GM12875 (cell line): ENCODE measurements around the gene EEF2.
"Not testable (repeated sequence)": the region's sequence is repeated elsewhere in the genome, so short reads cannot be mapped to it uniquely, and the experiment has no call there.

ENCODE experiments used
- H3K4me3 ChIP-seq: one replicate; pipeline ENCODE4 v1.5.1; 2011; ENCODE audit warnings: low read depth, low read length, control low read depth
- TF ChIP-seq, protein P1 (sequence below): IDR thresholded peaks from 2 replicates; pipeline ENCODE4 v1.5.1; 2011; ENCODE audit warnings: low read depth, mild to moderate bottlenecking, control low read depth, inconsistent platforms, low read length, moderate library complexity, borderline replicate concordance; ENCODE audit not compliant: insufficient read depth

The EEF2 gene

DNA sequence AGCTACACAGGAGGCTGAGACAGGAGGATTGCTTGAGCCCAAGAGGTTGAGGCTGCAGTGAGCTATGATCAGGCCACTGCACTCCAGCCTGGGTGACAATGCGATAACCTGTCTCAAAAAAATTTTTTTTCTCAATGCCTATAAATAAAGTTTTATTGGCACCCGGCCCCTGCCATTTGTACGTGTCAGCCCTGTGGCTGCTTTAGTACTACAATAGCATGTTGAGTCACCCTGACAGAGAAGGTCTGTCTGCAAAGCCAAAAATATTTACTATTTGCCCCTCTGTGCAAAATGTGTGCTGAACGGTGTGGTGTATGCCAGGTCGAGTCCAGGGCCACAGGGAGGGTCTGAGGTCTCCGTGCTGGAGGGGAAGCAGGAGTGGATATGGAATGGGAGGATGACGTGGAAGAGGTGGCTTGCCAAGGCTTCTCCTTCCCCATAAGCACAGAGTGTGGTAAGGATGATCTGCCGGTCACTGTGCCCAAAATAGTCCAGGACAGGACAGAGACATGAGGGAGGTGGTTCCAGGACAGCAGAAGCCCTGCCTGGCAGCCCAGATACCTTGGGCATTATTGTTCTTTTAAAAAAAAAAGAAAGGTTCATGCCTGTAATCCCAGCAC is 42.4 kb downstream of the EEF2 start:
- H3K4me3 ChIP-seq, result no peak overlapping the region
- TF ChIP-seq, protein P1, sequence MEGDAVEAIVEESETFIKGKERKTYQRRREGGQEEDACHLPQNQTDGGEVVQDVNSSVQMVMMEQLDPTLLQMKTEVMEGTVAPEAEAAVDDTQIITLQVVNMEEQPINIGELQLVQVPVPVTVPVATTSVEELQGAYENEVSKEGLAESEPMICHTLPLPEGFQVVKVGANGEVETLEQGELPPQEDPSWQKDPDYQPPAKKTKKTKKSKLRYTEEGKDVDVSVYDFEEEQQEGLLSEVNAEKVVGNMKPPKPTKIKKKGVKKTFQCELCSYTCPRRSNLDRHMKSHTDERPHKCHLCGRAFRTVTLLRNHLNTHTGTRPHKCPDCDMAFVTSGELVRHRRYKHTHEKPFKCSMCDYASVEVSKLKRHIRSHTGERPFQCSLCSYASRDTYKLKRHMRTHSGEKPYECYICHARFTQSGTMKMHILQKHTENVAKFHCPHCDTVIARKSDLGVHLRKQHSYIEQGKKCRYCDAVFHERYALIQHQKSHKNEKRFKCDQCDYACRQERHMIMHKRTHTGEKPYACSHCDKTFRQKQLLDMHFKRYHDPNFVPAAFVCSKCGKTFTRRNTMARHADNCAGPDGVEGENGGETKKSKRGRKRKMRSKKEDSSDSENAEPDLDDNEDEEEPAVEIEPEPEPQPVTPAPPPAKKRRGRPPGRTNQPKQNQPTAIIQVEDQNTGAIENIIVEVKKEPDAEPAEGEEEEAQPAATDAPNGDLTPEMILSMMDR, result no peak

DNA sequence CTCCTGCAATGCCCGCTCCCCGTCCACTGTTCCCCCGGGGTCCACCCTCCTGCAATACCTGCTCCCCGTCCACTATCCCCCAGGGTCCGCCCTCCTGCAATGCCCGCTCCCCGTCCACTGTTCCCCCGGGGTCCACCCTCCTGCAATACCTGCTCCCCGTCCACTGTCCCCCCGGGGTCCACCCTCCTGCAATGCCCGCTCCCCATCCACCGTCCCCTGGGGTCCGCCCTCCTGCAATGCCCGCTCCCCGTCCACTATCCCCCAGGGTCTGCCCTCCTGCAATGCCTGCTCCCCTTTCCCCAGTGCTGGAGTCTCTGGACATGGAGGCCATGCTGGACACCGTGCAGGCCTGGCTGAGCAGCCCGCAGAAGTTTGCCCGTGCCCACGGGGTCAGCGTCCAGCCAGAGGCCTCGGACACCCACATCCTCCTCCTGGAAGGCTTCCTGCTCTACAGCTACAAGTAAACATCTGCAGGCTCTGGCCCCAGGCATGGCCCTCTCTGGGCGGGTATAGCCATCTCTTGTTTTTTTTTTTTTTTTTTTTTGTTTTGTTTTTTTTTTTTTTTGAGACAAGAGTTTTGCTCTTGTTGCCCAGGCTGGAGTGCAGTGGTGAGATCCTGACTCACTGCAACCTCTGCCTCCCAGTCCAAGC is 46.8 kb downstream of the EEF2 start:
- H3K4me3 ChIP-seq, result not testable (repeated sequence)

DNA sequence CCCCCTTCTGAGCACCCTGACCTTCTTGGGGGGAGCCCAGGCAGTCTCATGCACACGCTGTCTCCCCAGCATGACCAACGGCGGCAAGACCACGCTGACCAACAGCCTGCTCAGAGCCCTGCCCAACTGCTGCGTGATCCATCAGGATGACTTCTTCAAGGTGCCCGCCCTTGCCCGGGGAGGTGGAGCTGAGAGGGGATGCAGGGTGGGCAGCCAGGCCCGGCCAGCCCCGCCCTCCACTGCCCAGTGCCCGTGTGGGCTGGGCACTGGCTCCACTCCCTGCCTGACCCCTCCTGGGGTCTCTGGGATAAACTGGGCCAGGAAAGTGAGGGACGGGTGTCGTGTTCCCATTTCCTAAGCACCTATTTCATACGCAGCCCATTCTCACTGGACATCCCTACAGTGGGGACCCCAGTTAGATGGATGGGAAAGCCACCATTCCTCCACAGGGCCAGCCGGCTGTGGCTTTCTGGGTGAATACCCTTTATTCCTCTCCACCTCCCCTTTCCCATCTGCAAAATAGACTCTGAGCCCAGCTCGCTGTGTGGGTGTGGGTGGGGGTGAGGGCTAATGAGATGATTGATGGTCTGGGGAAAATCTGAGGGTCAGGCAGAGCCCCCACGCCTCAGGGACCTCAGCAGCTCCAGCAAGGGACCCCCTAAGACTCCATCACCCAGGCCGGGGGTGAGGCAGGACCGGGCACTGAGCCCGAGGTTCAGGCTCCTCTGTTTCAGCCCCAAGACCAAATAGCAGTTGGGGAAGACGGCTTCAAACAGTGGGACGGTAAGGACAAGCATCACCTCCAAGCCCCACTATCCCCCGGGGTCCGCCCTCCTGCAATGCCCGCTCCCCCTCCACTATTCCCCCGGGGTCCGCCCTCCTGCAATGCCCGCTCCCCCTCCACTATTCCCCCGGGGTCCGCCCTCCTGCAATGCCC is 48.5 kb downstream of the EEF2 start:
- TF ChIP-seq, protein P1, result no peak
- H3K4me3 ChIP-seq, result no peak overlapping the region

DNA sequence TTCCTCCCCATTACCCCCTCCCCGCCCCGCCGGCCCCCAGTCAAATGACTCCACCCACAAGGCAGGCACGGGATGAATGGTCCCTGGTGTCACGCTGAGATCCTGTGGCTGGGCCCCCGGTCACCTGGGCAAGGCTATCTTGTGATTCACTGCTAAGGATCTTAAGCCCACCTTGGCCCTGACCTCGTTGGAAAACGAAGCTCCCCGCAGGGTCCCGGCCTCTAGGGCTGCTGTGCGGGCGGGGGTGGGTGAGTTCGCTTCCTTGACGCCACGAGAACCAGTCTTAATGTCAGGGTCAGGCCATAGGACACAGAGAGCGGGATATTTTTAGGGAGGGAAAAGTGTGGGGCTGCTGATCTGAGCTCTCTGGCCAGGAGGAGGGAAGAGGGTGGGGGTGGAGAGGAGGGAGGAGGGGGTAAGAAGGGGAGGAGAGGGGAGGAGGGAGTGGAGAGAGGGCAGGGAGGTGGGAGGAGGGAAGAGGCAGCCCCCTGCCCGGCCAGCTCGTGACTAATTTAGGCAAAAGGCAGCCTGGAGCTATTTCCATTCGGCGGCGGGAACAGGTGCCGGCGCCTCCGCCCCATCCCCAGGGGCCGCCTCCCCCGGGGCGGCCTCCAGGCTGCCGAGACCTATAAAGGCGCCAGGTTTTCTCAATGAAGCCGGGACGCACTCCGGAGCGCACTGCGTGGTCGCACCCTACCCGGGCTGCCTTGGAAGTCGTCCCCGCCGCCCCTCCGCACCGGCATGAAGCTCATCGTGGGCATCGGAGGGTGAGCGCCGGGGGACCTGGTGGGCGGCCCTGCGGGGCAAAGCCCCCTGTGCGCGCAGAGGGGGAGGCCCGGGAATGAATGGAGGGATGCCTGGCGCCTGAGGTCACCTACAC is 52.1 kb downstream of the EEF2 start, which contains the start of gene NMRK2:
NMRK2 (plus strand) TSS at position 139 of the 880 bp plus-strand sequence; CDS start at position 742, 603 bp downstream.
- H3K4me3 ChIP-seq, result no peak within 1 kb of the TSS
- TF ChIP-seq, protein P1, result no peak

DNA sequence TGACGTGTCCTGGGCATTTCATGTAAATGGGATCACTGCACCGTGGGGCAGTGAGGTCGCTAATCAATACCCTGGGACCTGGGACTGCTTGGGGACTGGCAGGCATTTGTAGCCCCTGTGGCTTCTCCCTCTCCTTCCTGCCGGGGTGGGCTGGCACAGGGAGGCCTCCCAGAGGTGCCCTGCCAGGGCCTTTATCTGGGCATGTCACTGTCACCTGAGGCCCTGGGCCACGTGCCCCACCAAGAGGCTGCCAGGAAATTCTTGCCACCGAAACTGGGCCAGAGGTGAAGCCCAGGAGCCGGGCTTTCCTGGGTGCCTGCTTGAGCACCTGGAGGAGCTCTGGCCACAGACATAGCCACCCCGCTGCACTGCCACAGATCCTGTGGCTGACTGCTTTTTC is 54.2 kb downstream of the EEF2 start:
- no peak overlapping the region for H3K4me3 ChIP-seq
- TF ChIP-seq, protein P1, result no peak
